WERI-Rb-1 (cell line): ENCODE data around the gene SESN2.
A peak's percentile ranks its signal among the peaks of the same experiment; 100 is the strongest.

ENCODE experiments used
- DNase-seq: peaks from one replicate; pipeline ENCODE4 v3.0.0-alpha.2; 2020
- H3K27ac ChIP-seq: fragments of 250-450 bp; sonication (Bioruptor Pico); 2 replicates; pipeline ENCODE4 v1.5.1; 2020; ENCODE audit warnings: mild to moderate bottlenecking, moderate library complexity
- H3K27me3 ChIP-seq: fragments of 250-450 bp; sonication (Bioruptor Pico); 2 replicates; pipeline ENCODE4 v1.5.1; 2021; ENCODE audit warnings: mild to moderate bottlenecking, low read depth, moderate library complexity; ENCODE audit not compliant: insufficient read depth, severe bottlenecking
- H3K36me3 ChIP-seq: fragments of 250-450 bp; sonication (Bioruptor Pico); 2 replicates; pipeline ENCODE4 v1.5.1; 2020; ENCODE audit warnings: mild to moderate bottlenecking, moderate library complexity
- H3K4me3 ChIP-seq: 2 replicates; pipeline ENCODE4 v1.5.1; 2011; ENCODE audit warnings: low read depth, mild to moderate bottlenecking, control low read depth, low read length
- H3K9me3 ChIP-seq: fragments of 250-450 bp; sonication (Bioruptor Pico); 2 replicates; pipeline ENCODE4 v1.5.1; 2021; ENCODE audit warnings: mild to moderate bottlenecking, moderate library complexity; ENCODE audit not compliant: severe bottlenecking
- CTCF ChIP-seq: IDR thresholded peaks from 2 replicates; pipeline ENCODE4 v1.5.1; 2011; ENCODE audit warnings: low read depth, mild to moderate bottlenecking, control low read depth, inconsistent platforms, low read length

Gene SESN2

DNA sequence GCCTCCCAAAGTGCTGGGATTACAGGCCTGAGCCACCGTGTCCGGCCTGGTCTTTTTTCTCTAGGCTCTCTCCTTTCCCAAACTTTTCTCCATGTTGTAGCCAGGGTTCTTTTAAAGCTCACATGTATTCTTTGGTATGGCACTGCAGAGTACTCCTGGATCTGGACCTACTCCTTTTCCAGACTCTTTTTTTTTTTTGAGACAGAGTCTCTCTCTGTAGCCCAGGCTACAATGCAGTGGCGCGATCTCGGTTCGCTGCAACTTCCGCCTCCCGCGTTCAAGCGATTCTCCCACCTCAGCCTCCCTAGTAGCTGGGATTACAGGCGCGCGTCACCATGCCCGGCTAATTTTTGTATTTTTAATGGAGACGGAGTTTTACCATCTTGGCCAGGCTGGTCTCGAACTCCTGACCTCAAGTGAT lies 68.9 kb downstream of the SESN2 start:
- DNase-seq, result no peak

GRCh38 chr1:28329395-28330153 lies 70.3 kb downstream of the SESN2 start:
- H3K4me3 ChIP-seq, result peak overlapping the region; percentile 87
- H3K9me3 ChIP-seq, result no peaks in the 10 kb centered on the region
- peak overlapping the region; percentile 79 for H3K27ac ChIP-seq
- H3K27me3 ChIP-seq, result no peaks in the 10 kb centered on the region
- DNase-seq, result peak; percentile 28
- H3K36me3 ChIP-seq, result peaks cover 7% of the 10 kb centered on the region
- no peak for TF ChIP-seq CTCF

More for the DNA sequence above, 68.9 kb downstream of the SESN2 start:
- H3K9me3 ChIP-seq, result no peaks in the 10 kb centered on the region
- no peak for TF ChIP-seq CTCF
- H3K27ac ChIP-seq, result peak overlapping the region; percentile 79
- H3K36me3 ChIP-seq, result 0 out of 2 replicates have a peak, but pooled peaks cover 3% of the 10 kb centered on the region
- peak overlapping the region; percentile 87 for H3K4me3 ChIP-seq
- no peaks in the 10 kb centered on the region for H3K27me3 ChIP-seq
